HG02571 (cell line): ENCODE measurements around the gene USP26.
"Not testable (repeated sequence)": the region's sequence is repeated elsewhere in the genome, so short reads cannot be mapped to it uniquely, and the experiment has no call there.

ENCODE experiments used
- ATAC-seq: cut with Tn5 transposase; IDR thresholded peaks from one replicate; pipeline ENCODE4 v1.9.1; 2021; ENCODE audit warnings: mild to moderate bottlenecking, moderate library complexity; ENCODE audit not compliant: unreplicated experiment

USP26 gene

DNA sequence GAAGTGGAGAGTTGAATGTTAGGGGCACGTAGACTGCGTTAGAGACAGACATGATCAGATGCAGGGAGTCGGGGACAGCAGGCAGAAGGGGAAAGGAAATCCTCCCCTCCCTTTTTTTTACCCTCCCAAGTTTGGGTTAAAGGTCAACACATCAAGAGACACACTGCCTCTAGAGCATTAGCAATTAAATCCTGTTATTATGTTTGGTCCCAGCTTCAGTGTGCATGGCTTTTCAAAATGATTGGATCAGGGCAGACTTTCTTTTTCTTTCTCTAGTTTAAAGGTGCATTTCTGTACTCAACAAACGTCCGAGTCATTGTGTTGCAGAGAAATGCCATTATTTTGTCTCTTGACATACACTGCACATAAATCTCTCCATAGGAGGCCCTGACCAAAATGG is 63.9 kb downstream of the USP26 start:
- no peak for ATAC-seq

DNA sequence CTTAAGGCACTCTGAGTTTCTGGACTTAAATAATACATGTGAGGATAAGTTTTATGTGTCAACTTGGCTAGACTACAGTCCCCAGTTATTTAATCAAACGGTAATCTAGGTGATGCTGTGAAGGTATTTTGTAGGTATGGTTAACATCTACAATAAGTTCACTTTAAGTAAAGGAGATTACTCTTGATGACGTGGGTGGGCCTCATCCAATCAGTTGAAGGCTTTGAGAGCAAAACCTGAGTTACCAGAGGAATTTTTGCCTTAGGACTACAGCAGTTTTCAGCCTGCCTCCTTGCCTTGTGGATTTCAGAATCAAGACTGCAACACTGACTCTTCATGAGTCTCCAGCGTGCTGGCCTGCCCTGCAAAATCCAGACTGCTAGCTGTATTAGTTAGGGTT is 78.7 kb downstream of the USP26 start:
- ATAC-seq, result no peak

DNA sequence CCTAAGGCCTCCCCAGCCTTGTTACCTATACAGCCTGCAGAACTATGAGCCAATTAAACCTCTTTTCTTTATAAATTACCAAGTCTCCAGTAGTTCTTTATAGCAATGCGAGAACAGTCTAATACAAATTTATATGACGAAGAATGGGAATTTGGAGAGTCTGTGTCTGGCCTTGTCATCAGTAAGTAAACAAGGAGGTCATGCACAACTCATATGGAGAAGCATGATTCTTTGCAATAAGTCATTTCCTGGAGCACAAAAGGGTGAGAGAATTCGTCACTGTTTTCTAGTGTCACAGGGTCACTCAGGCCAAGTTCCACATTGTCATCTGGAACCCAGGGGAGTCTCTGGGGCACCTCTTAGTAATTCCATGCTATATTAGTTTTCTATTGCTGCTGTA is 89.5 kb downstream of the USP26 start:
- ATAC-seq, result no peak

DNA sequence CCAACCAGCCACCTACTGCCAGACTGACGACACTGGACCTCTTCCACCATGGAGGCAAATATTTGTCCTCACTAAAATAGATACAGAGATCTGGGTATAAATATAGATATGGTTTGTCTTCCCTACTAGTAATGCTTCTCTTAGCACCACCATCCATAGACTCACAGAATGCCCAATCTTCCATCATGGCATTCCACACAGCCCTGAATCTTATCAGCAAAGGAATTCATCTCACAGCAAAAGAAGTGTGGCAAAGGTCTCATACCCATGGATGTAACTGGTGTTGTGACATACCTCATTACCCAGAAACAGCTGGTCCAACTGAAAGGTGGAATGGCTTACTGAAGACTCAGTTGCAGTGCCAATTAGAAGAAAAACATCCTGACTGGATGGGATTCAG is 91.3 kb downstream of the USP26 start:
- no peak for ATAC-seq

DNA sequence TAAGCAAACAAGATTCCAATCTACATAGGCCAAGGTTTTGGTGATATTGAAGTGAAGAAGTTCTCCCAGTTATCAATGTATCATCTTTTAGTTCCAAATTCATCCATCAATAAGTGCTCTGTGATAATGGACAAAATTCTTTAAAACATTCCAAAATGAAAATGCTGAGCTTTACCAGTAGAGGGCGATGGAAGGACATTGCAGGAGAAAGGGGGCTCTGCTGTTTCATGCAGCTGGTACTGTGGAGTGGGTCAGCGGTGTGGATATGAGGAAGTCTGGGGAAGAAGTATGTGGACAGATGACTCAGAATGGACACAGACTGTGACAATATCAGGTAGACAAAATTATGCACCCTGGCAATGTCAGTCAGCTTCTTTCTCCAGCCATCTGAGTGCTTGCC is 91.9 kb downstream of the USP26 start:
- ATAC-seq, result no peak

DNA sequence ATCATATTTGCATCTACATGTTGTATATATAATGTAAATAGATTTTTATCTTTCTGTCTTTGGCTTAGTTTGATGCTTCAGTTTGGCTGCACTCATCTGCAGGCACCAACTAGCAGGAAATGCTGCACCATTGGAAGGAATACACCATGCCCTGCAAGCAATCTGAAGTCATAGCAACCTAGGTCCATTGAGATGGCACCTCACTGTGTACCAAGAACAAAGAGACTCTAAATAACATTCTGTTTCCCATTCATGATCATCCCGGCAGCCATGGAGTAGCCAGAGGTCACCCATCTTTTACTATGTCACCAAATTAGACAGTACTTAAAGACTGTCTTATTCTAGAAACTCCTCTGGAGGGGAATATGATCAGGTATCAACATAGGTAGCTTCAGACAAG is 97.7 kb downstream of the USP26 start:
- no peak for ATAC-seq

DNA sequence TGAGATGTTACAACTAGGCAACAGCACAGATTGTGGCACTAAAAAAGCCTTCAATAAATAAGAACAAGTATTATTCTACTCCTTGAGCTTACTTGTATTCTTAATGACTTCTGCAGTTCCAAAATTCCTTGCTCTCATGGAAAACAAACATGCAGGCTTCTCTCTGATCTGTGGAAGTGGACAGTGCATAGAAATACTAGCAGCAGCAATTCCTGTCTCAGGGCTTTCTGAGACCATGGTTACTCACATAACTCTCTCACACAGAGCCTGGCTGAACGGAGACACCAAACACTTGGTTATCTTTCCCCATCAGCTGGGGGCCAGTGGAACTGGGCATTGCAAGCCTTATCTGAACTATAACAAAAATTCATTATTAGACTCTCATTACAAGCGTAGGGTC is 106.1 kb downstream of the USP26 start:
- no peak for ATAC-seq

DNA sequence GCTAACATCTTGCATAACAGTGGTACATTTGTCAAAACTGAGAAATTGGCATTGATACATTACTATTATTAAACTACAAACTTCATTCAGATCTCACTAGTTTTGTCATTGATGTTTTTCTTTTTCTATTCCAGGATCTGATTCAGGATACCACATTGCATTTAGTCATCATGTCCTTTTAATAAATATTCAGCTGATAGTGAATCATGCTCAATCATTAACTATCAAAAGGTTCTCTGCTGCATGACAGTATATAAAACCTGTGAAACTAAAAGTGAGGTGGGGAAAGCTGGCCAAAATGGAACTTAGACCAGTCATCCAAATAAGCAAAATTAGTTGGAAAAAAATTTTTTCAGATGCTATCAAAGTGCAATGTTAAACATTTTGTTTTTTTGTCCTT is 110.4 kb downstream of the USP26 start:
- ATAC-seq, result no peak

DNA sequence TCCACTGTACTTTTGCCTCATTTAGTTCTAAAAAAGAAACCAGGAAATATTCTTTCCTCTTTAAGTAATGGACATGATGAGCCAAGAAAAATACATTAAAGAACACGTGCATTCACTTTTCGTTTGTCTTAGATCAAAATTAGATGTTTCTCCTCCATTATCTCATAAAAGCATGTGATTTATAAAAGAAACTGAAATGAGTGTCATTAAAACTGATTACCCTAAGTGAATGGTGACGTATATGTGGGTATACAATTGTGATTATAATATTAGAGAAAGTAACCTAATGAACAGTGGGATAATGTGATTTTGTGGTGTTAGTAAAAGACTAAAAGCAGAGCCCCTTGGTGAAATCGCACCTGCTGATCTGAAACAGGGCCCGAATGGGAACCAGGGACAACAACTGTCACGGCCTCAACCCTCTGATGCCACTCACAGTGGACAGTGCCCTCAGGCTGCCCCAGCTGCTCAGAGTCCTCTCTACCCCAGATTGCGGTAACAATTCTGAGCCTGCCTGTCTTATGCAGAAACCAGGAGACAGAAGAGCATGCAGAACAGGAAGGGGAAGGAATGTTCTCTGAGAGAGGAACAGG is 112.8 kb downstream of the USP26 start:
- no peak for ATAC-seq

DNA sequence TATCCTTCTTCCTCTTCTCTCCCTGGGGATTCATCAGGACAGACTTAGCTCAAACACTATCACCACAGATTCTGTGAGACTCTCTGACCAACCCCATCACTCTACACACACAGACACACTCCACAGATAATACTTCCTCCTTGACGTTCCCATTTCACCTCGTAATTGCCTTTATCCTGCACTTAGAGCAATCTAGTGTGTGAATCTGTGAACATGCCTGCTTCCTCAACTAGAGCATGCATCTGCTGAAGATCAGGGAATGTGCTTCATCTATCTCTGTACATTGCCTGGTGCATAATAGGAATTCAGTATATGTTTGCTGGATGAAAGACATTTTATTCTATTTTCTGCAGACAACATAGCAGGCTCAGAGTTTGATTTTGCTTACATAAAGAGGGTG is 113.4 kb downstream of the USP26 start:
- no peak for ATAC-seq

DNA sequence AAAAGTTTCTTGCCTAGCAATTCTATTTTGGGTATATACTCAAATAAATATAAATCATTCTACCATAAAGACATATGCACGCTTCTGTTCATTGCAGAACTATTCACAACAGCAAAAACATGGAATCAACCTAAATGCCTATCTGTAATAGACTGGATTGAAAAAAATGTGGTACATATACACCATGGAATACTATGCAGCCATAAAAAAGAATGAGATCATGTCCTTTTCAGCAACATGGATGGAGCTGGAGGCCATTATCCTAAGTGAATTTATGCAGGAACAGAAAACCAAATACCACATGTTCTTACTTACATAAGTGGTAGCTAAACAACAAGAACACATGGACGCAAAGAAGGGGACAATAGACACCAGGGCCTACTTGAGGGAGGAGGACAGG is 116.9 kb downstream of the USP26 start:
- ATAC-seq, result not testable (repeated sequence)
